GM12873 (cell line): ENCODE results near the gene SLC13A5.

Source experiments
- TF ChIP-seq, protein P1 (sequence below): IDR thresholded peaks from 2 replicates; pipeline ENCODE4 v1.5.1; 2012; ENCODE audit warnings: low read depth, mild to moderate bottlenecking, moderate library complexity, low read length, control low read depth; ENCODE audit not compliant: insufficient read depth; ENCODE audit errors: missing control alignments

Gene SLC13A5

DNA sequence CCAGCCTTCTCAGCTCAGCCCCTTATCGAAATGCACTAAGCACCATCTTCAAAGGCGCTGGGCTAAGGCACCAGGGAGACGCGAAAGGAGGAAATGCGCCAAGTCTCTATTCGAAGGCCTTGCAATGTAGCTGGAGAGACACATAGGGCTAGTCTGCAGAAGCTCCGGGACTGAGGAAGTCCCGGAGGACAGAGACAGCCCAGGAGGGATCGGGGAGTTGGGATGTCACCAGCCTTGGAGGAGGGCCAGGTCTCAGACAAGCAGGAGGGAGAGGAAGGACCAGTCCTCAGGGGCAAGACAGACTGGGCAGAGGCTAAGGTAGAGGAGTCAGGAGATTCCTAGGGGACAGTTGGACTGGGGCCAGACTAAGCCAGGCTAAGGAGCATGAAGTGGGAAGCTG, 53.1 kb downstream of the SLC13A5 start:
- TF ChIP-seq, protein P1, sequence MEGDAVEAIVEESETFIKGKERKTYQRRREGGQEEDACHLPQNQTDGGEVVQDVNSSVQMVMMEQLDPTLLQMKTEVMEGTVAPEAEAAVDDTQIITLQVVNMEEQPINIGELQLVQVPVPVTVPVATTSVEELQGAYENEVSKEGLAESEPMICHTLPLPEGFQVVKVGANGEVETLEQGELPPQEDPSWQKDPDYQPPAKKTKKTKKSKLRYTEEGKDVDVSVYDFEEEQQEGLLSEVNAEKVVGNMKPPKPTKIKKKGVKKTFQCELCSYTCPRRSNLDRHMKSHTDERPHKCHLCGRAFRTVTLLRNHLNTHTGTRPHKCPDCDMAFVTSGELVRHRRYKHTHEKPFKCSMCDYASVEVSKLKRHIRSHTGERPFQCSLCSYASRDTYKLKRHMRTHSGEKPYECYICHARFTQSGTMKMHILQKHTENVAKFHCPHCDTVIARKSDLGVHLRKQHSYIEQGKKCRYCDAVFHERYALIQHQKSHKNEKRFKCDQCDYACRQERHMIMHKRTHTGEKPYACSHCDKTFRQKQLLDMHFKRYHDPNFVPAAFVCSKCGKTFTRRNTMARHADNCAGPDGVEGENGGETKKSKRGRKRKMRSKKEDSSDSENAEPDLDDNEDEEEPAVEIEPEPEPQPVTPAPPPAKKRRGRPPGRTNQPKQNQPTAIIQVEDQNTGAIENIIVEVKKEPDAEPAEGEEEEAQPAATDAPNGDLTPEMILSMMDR = no peak

DNA sequence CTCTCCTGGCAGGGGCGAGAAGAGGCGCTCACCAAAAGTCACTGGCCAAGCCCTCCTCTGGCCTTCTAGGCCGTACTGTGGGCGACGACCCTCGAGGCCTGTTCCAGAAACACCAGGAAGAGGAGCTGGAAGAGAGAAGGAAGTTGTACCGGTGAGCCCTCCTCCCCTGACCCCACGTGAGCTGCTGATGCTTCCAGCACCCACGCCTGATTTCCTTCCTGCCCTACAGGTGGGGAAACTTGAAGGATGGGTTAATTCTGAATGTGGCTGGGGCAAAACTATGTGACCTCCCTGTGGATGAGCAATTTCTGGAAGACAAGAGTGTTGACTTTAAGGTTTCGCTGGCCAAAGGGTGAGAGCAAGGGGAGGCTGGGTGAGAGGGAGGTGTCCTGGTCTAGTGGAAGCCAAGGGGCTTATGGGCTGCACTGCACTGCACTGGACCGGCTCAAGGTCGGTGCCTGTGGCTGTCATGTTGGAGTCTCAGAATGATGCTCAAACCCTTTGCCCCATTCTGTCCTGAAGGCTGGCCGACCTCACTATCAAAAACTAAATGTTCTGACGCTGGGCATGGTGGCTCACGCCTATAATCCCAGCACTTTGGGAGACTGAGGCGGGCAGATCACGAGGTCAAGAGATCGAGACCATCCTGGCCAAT, 55.4 kb downstream of the SLC13A5 start:
- TF ChIP-seq, protein P1 = no peak

DNA sequence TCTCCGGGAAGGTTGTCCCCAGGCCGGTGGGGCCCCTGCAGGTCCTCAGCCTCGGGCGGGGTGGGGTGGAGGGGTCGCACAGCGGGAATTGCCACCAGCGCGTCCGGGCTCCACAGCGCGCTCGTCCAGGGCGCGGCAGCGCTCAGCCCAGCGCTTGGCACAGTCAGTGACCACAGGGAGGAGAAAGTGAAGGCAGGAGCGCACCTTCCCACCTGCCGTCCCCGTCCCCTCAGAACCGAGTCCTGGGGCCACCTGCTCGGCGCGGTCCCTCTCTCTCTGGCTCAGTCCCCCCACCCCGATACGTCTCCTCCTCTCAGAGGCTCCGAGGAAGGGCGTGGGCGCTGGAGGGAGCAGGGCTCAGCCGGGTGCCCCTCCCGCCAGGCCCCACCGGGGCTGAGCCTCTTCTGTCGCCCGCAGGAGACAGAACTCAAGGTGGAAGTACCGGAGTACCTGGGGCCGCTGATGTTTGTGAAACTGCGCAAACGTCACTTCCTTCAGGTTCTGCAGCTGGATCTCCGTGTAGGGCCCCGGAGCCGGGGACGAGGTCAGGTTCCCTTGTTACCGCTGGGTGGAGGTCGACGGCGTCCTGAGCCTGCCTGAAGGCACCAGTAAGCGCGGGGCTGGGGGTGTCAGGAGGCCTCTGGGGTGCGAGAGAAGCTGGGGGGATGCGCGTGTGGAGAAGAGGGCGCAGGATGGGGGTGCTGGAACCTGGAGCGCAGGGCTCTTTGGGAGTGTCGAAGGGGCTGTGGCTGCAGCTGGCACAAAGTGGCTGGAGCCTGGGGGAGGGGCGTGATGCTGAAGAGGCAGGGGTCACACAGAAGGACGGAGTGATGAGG, 56.2 kb downstream of the SLC13A5 start:
- TF ChIP-seq, protein P1 = peak; percentile 5

DNA sequence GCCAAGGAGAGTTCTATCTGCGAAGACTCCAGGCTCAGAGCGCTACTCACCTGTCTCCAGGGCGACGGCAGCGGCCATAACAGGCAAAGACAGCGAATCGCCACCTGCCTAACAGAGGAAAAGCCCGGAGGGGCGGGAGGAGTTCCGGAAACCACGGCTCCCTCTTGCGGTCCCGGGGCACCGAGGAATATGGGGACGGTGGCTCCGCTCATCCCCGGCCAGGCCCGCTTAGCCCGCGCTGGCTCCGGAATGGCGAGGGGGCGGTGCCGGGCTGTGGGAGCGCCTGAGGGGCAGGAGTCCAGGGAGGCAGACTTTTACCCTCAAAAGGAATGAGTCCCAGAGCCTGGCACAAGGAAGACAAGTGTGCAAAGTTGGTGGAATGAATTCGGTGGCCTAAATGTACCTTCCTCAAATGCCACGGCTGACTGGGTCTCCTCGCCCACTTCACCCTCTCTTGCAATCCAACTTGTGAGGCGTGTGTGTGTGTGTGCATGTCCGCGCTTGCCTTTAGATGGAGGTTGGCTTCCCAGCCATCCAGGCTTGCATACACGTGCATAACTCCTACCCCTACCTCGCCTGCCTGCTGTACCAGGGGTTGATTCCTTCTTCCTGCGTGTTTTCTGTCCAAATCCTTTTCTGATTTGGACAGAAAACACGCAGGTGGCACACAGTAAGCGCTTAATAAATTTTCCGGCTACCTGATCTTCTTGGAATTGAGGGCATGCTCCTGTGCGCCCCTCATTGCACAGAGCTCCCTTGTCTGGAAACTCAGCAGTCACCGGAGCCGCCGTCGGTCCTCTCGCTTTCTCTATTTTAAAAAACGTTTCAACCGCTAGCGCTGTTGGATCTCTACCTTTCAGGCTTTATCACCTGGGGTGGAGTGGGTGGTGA, 58.1 kb downstream of the SLC13A5 start:
- TF ChIP-seq, protein P1 = no peak

DNA sequence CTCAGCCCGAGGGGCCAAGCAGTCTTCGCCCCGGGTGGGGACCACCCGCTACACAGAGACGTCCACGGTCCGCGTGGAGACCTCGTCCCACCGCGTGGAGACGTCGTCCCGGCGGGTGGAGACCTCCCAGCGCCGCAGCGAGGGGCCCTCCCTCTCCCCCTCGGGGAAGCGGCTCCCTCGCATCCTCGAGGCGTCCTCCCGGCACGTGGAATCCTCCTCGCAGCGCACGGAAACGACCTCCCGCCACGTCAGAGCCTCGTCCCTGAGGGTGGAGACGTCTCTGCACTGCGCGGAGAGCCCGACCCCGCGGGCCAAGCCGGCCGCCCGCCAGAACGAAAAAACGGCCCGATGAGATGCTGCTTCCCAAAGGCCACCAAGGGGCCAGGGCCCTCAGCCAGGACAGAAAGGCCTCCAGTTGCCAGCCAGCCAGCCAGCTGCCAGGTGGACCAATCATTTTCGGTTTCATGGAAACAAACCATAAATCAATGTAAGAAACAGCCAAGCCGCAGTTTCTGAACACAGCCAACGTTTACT, 61.2 kb downstream of the SLC13A5 start:
- TF ChIP-seq, protein P1 = no peak

DNA sequence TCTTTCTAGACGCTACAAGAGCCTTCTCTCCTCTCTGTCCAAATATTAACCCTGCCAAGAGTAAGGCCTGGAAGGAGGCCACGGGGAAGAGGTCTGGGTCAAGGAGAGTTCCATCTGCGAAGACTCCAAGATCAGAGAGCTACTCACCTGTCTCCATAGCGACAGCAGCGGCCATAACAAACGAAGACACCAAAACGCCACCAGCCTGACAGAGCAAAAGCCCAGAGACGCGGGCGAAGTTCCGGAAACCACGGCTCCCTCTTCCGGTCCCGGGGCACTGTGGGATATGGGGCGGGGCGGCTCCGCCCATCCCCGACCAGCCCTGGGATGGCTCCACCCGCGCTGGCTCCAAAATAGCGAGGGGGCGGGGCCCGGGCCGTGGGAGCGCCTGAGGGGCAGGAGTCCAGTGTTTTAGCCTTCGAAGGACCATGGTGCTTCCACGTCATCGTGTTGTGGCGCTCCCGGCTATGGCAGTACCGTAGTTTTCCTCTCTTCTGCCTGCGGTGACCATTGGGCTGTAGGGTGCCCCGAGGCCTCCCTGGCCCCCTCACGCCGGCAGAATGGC, 61.7 kb downstream of the SLC13A5 start, which contains the start of the genes C17orf100 and MED31:
Gene C17orf100, plus strand, starts transcription at position 409 of the 565 bp plus-strand sequence. Its CDS starts 152 bp downstream, at position 561.
Gene MED31, minus strand, starts transcription at position 252 of the 565 bp plus-strand sequence. Its CDS starts 77 bp downstream, at position 175.
- TF ChIP-seq, protein P1 = no peak
